GM19025 (cell line): ENCODE data around the gene TDRD7.

Experiments used
- ATAC-seq: cut with Tn5 transposase; IDR thresholded peaks from one replicate; pipeline ENCODE4 v1.9.1; 2021; ENCODE audit warnings: mild to moderate bottlenecking, low read depth, moderate library complexity; ENCODE audit not compliant: unreplicated experiment

TDRD7 gene

GRCh38 chr9:97502222-97502983 is 90.5 kb downstream of the TDRD7 start:
- ATAC-seq, result no peak

- no peak for ATAC-seq
Observed at GRCh38 chr9:97502984-97503861, 91.3 kb downstream of the TDRD7 start.

GRCh38 chr9:97503862-97504210 is 91.9 kb downstream of the TDRD7 start:
- no peak for ATAC-seq

GRCh38 chr9:97504381-97505216 is 92.7 kb downstream of the TDRD7 start:
- ATAC-seq, result no peak

GRCh38 chr9:97505845-97506244 is 93.9 kb downstream of the TDRD7 start:
- no peak for ATAC-seq

- ATAC-seq, result no peak
Observed at GRCh38 chr9:97506306-97506705, 94.4 kb downstream of the TDRD7 start.

GRCh38 chr9:97506787-97507186 is 94.9 kb downstream of the TDRD7 start:
- ATAC-seq, result no peak

- no peak for ATAC-seq
Observed at GRCh38 chr9:97507428-97507984, 95.6 kb downstream of the TDRD7 start.

- no peak for ATAC-seq
Observed at GRCh38 chr9:97508852-97509251, 97.0 kb downstream of the TDRD7 start.

GRCh38 chr9:97510797-97511654 is 99.1 kb downstream of the TDRD7 start:
- ATAC-seq, result peak; percentile 63

- ATAC-seq, result no peak
Observed at GRCh38 chr9:97511655-97512427, 99.9 kb downstream of the TDRD7 start.

- no peak for ATAC-seq
Observed at GRCh38 chr9:97512966-97513560, 101.2 kb downstream of the TDRD7 start.

- no peak for ATAC-seq
Observed at GRCh38 chr9:97514531-97514930, 102.6 kb downstream of the TDRD7 start.

GRCh38 chr9:97515662-97516061 is 103.8 kb downstream of the TDRD7 start:
- no peak for ATAC-seq

- ATAC-seq, result no peak
Observed at GRCh38 chr9:97516111-97516510, 104.2 kb downstream of the TDRD7 start.

- no peak for ATAC-seq
Observed at GRCh38 chr9:97517331-97518089, 105.6 kb downstream of the TDRD7 start.

- ATAC-seq, result no peak
Observed at GRCh38 chr9:97518166-97518908, 106.4 kb downstream of the TDRD7 start.
